Naive thymus-derived CD4-positive, alpha-beta T cell (primary cell): ENCODE data around the gene FBRSL1. TPM values are rescaled to one million over a fixed set of nuclear protein-coding genes. Genes with fewer than 3 reads are reported as not detected.

Source experiments
- ATAC-seq: fragments of 150-1000 bp; cut with Tn5 transposase; 2 replicates; pipeline ENCODE4 v1.10.0; 2021; ENCODE audit warnings: mild to moderate bottlenecking, moderate library complexity
- CTCF ChIA-PET: fragments of 350-600 bp; sonication (Branson Sonifier 250); formaldehyde crosslinking; loops from one replicate; lab custom pipeline; 2021; ENCODE audit warnings: antibody characterized with exemption; lab: Charles Lee
- POLR2A ChIA-PET: fragments of 350-600 bp; sonication (Branson Sonifier 250); formaldehyde crosslinking; loops from one replicate; lab custom pipeline; 2021; ENCODE audit warnings: antibody characterized with exemption, inconsistent platforms; lab: Charles Lee
- DNase-seq, 9 donors: peaks; one replicate each; pipeline versions ENCODE4 v3.0.0 to v3.0.0-alpha.2; 2020 to 2022; ENCODE audit warnings: mixed read lengths in 1 of 9
- H3K27ac ChIP-seq: one replicate; pipeline ENCODE4 v1.7.0; 2013; ENCODE audit warnings: mild to moderate bottlenecking, low read depth, low read length, moderate library complexity
- H3K27me3 ChIP-seq, 2 donors: one replicate each; pipeline ENCODE4 v1.7.0; 2013; ENCODE audit warnings: low read length in 2 of 2, mild to moderate bottlenecking in 2 of 2, moderate library complexity in 2 of 2; ENCODE audit not compliant: control insufficient read depth in 2 of 2, insufficient read depth in 2 of 2
- H3K36me3 ChIP-seq, 3 experiments: 1 replicate in 2 of 3; 2 replicates in 1 of 3; pipeline ENCODE4 v1.7.0; 2013; ENCODE audit warnings: low read length in 3 of 3, mild to moderate bottlenecking in 3 of 3, moderate library complexity in 1 of 3; ENCODE audit not compliant: insufficient read depth in 3 of 3, control insufficient read depth in 2 of 3
- H3K4me1 ChIP-seq, 2 donors: one replicate each; pipeline ENCODE4 v1.7.0; 2013; ENCODE audit warnings: low read length in 2 of 2, mild to moderate bottlenecking in 2 of 2, moderate library complexity in 1 of 2; ENCODE audit not compliant: control insufficient read depth in 2 of 2, insufficient read depth in 2 of 2
- H3K4me3 ChIP-seq: 2 replicates; pipeline ENCODE4 v1.7.0; 2013; ENCODE audit warnings: mild to moderate bottlenecking, low read length
- H3K9me3 ChIP-seq, 3 experiments: 1 replicate in 2 of 3; 2 replicates in 1 of 3; pipeline ENCODE4 v1.7.0; 2013; ENCODE audit warnings: low read length in 3 of 3; ENCODE audit not compliant: control insufficient read depth in 2 of 3
- H3K27ac Mint-ChIP-seq, 9 donors: one replicate each; pipeline ENCODE4 v1.8.0; 2020 to 2022; ENCODE audit warnings: mixed read lengths in 9 of 9, mild to moderate bottlenecking in 8 of 9, moderate library complexity in 5 of 9, inconsistent platforms in 2 of 9
- H3K27me3 Mint-ChIP-seq, 5 donors: one replicate each; pipeline ENCODE4 v1.8.0; 2021 to 2022; ENCODE audit warnings: mixed read lengths in 5 of 5, mild to moderate bottlenecking in 1 of 5
- H3K36me3 Mint-ChIP-seq, 5 donors: one replicate each; pipeline ENCODE4 v1.8.0; 2020 to 2022; ENCODE audit warnings: mixed read lengths in 5 of 5, mild to moderate bottlenecking in 3 of 5, inconsistent platforms in 1 of 5
- H3K4me1 Mint-ChIP-seq, 7 donors: one replicate each; pipeline ENCODE4 v1.8.0; 2020 to 2022; ENCODE audit warnings: mixed read lengths in 7 of 7, mild to moderate bottlenecking in 3 of 7, inconsistent platforms in 1 of 7
- H3K4me3 Mint-ChIP-seq, 10 donors: one replicate each; pipeline ENCODE4 v1.8.0; 2020 to 2022; ENCODE audit warnings: mild to moderate bottlenecking in 10 of 10, mixed read lengths in 10 of 10, moderate library complexity in 6 of 10, inconsistent platforms in 2 of 10
- H3K9me3 Mint-ChIP-seq, 11 donors: one replicate each; pipeline ENCODE4 v1.8.0; 2020 to 2022; ENCODE audit warnings: mixed read lengths in 11 of 11, mild to moderate bottlenecking in 4 of 11, inconsistent platforms in 1 of 11, moderate library complexity in 1 of 11
- intact Hi-C, 2 donors: fragments of 100-400 bp; cut with micrococcal nuclease; formaldehyde crosslinking; loops; one replicate each; pipeline ENCODE4 v1.15.1; 2023
- polyA plus RNA-seq, 2 donors: library from polyadenylated mRNA; unstranded; fragments of 300-500 nt; fragmentation: Illumina TruSeq; gene quantifications; one replicate each; pipeline ENCODE4 v1.2.3, GENCODE V29; 2021
- total RNA-seq, 6 experiments: library from RNA in 5 of 6; stranded (reverse) in 5 of 6; gene quantifications; 1 replicate in 5 of 6; 2 replicates in 1 of 6; pipeline ENCODE4 v1.2.3 and lab custom pipeline; 2021 to 2026

The FBRSL1 gene
- total and polyA plus RNA-seq, 7 experiments from 2014 or later = 0.77 to 105 (median 90.9) TPM

DNA sequence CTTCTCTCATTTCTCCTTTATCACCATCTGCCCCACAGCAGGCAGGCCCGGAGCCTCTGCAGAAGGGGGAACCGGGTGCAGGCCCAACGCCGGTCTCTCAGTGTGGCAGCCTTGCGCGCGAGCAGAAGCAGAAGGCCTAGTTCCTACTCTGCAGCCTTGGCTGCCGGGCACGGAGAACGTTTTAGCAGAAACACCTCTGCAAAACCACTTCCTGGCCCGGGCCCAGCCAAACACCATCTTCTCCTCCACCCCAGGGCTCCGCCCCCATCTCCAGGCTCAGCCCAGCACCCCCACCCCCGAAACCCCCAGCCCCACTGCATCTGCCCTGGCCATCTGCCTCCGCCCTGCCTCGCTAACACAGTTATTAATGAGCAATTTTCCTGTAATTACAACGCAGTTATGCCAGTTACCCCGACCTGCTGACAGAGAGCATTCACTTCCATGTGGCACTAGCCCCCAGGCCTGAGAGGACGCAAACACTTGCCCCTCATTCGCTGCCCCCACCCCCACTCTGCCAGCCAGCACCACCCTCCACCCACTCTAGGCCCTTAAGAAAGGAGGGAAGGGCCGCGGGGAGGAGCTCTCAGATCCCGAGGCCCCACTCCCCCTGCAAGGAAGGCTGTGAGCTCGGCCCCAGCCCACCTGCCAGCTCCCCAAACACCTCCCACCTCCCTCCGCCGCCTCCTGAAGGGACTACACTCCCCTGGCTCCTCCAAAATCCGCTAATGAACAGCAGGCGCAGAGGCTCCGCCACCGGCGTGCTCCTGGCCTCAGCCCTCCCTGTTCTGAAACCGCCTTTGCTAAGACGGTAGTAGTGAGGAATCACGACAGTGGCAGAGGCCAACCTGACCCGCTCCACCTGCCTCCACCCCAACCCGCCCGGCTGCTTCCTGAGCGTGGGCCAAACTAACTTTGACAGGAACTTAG, 44.7 kb upstream of the FBRSL1 start:
- intact Hi-C loops = loop anchor here (1.0 to 2.0 kb wide), 5 partner anchors 14 to 734 kb away; partner anchors contain the start of gene SFSWAP (in 1 of the 2)
- Mint-ChIP-seq H3K27ac (peak overlapping the region; percentile 98 to 100 (median 100)), H3K4me1 (peaks cover 25 to 81% (median 49%) of the 10 kb centered on the region in 7 donors), H3K36me3 (peaks cover 0 to 6% (median 5%) of the 10 kb centered on the region in 5 donors), H3K9me3 (peaks cover 0 to 8% (median 0%) of the 10 kb centered on the region in 11 donors), H3K4me3 (peak overlapping the region; percentile 84 to 97 (median 90)), H3K27me3 (peaks cover 0 to 3% (median 0%) of the 10 kb centered on the region in 5 donors)
- H3K27ac ChIP-seq = peak overlapping the region; percentile 99
- ATAC-seq (peak; percentile 83), DNase-seq (peak; percentile 61 to 89 (median 79))
- H3K9me3 ChIP-seq = no peaks in the 10 kb centered on the region
- ChIA-PET POLR2A (interaction anchor here (0.6 to 5.9 kb wide), 8 partner anchors 9 to 42 kb away, joined by 3 to 52 read pairs (median 5); no protein-coding TSS in a partner anchor), CTCF (interaction anchor here (1.1 kb wide), 1 partner anchor 72 kb away, joined by 3 read pairs; no protein-coding TSS in a partner anchor)
- no peaks in the 10 kb centered on the region for H3K36me3 ChIP-seq
- peaks cover 18 to 47% of the 10 kb centered on the region in 2 donors for H3K4me1 ChIP-seq
- H3K4me3 ChIP-seq = peak overlapping the region; percentile 61
- no peaks in the 10 kb centered on the region for H3K27me3 ChIP-seq

- Histone ChIP-seq H3K4me1 (peaks cover 18 to 47% of the 10 kb centered on the region in 2 donors), H3K27ac (peak overlapping the region; percentile 99), H3K9me3 (no peaks in the 10 kb centered on the region), H3K4me3 (peak overlapping the region; percentile 61), H3K36me3 (no peaks in the 10 kb centered on the region), H3K27me3 (no peaks in the 10 kb centered on the region)
- Mint-ChIP-seq H3K4me1 (peaks cover 21 to 74% (median 46%) of the 10 kb centered on the region in 7 donors), H3K9me3 (peaks cover 0 to 8% (median 0%) of the 10 kb centered on the region in 11 donors), H3K27me3 (peaks cover 0 to 3% (median 0%) of the 10 kb centered on the region in 5 donors), H3K27ac (peak overlapping the region; percentile 98 to 100 (median 100)), H3K4me3 (peak overlapping the region; percentile 66 to 97 (median 90)), H3K36me3 (peaks cover 0 to 6% (median 5%) of the 10 kb centered on the region in 5 donors)
- intact Hi-C loops = loop anchor here (1.0 to 2.0 kb wide), 6 partner anchors 15 to 735 kb away; partner anchors contain the start of gene SFSWAP (in 1 of the 2)
- ATAC-seq (peak; percentile 72), DNase-seq (peak; percentile 34 to 76 (median 64))
- CTCF ChIA-PET = interaction anchor here (1.1 kb wide), 2 partner anchors 8 to 71 kb away, joined by 3 read pairs; no protein-coding TSS in a partner anchor
- POLR2A ChIA-PET = interaction anchor here (0.5 to 5.9 kb wide), 12 partner anchors 7 to 46 kb away, joined by 3 to 52 read pairs (median 4); no protein-coding TSS in a partner anchor
These were observed 43.9 kb upstream of the FBRSL1 start for GRCh38 chr12:132445884-132446632.

GRCh38 chr12:132446633-132447326, 43.2 kb upstream of the FBRSL1 start:
- no peaks in the 10 kb centered on the region for H3K9me3 ChIP-seq
- Mint-ChIP-seq H3K36me3 (peaks cover 0 to 6% (median 5%) of the 10 kb centered on the region in 5 donors), H3K9me3 (peaks cover 0 to 8% (median 0%) of the 10 kb centered on the region in 11 donors), H3K27me3 (peaks cover 0 to 3% (median 0%) of the 10 kb centered on the region in 5 donors), H3K4me3 (peak overlapping the region in 7 of 10 donors; percentile 86 to 97 (median 94)), H3K4me1 (peaks cover 19 to 71% (median 46%) of the 10 kb centered on the region in 7 donors), H3K27ac (peak overlapping the region; percentile 98 to 100 (median 100))
- H3K27me3 ChIP-seq = no peaks in the 10 kb centered on the region
- H3K27ac ChIP-seq = peak overlapping the region; percentile 99
- ChIA-PET CTCF (interaction anchor here (0.9 to 1.4 kb wide), 5 partner anchors 9 to 77 kb away, joined by 3 to 5 read pairs (median 3); no protein-coding TSS in a partner anchor), POLR2A (interaction anchor here (0.6 to 5.9 kb wide), 7 partner anchors 8 to 45 kb away, joined by 3 to 52 read pairs (median 4); no protein-coding TSS in a partner anchor)
- DNase-seq = no peak
- ATAC-seq = no peak
- no peaks in the 10 kb centered on the region for H3K36me3 ChIP-seq
- H3K4me3 ChIP-seq = no peak overlapping the region
- H3K4me1 ChIP-seq = peaks cover 18 to 47% of the 10 kb centered on the region in 2 donors
- intact Hi-C loops = loop anchor here in 1 of 2 donors (1.0 kb wide), 1 partner anchor 28 kb away; no protein-coding TSS in a partner anchor

- no peak for DNase-seq
- ATAC-seq = no peak
- ChIA-PET POLR2A (interaction anchor here (0.6 to 5.9 kb wide), 7 partner anchors 9 to 44 kb away, joined by 3 to 52 read pairs (median 4); no protein-coding TSS in a partner anchor), CTCF (interaction anchor here (0.9 to 1.4 kb wide), 7 partner anchors 8 to 76 kb away, joined by 3 to 5 read pairs (median 4); no protein-coding TSS in a partner anchor)
- H3K4me3 Mint-ChIP-seq = peak overlapping the region in 2 of 10 donors; percentile 4 to 13
- peaks cover 0 to 8% (median 0%) of the 10 kb centered on the region in 11 donors for H3K9me3 Mint-ChIP-seq
- peak overlapping the region; percentile 99 for H3K27ac ChIP-seq
- peak overlapping the region in 6 of 9 donors; percentile 77 to 100 (median 96) for H3K27ac Mint-ChIP-seq
- H3K9me3 ChIP-seq = no peaks in the 10 kb centered on the region
- H3K27me3 ChIP-seq = no peaks in the 10 kb centered on the region
- no peaks in the 10 kb centered on the region for H3K36me3 ChIP-seq
- peaks cover 24 to 71% (median 46%) of the 10 kb centered on the region in 7 donors for H3K4me1 Mint-ChIP-seq
- intact Hi-C loops = no loop called here
- peaks cover 0 to 6% (median 5%) of the 10 kb centered on the region in 5 donors for H3K36me3 Mint-ChIP-seq
- no peak overlapping the region for H3K4me3 ChIP-seq
- peaks cover 0 to 3% (median 0%) of the 10 kb centered on the region in 5 donors for H3K27me3 Mint-ChIP-seq
- H3K4me1 ChIP-seq = peaks cover 18 to 47% of the 10 kb centered on the region in 2 donors
These were observed 42.6 kb upstream of the FBRSL1 start for GRCh38 chr12:132447327-132447720.

GRCh38 chr12:132447731-132448462, 42.1 kb upstream of the FBRSL1 start:
- DNase-seq (peak in 1 of 9 donors; percentile 35), ATAC-seq (no peak)
- peaks cover 29 to 72% (median 46%) of the 10 kb centered on the region in 7 donors for H3K4me1 Mint-ChIP-seq
- ChIA-PET POLR2A (interaction anchor here (0.6 to 5.9 kb wide), 11 partner anchors 9 to 44 kb away, joined by 3 to 52 read pairs (median 4); no protein-coding TSS in a partner anchor), CTCF (interaction anchor here (0.9 to 1.4 kb wide), 6 partner anchors 8 to 76 kb away, joined by 3 to 5 read pairs (median 4); no protein-coding TSS in a partner anchor)
- Histone ChIP-seq H3K27ac (peak overlapping the region; percentile 52), H3K9me3 (no peaks in the 10 kb centered on the region), H3K36me3 (no peaks in the 10 kb centered on the region), H3K4me1 (peaks cover 18 to 46% of the 10 kb centered on the region in 2 donors), H3K27me3 (no peaks in the 10 kb centered on the region), H3K4me3 (no peak overlapping the region)
- H3K27me3 Mint-ChIP-seq = peaks cover 0 to 3% (median 0%) of the 10 kb centered on the region in 5 donors
- intact Hi-C loops = no loop called here
- peaks cover 0 to 8% (median 0%) of the 10 kb centered on the region in 11 donors for H3K9me3 Mint-ChIP-seq
- H3K36me3 Mint-ChIP-seq = peaks cover 0 to 6% (median 5%) of the 10 kb centered on the region in 5 donors
- H3K27ac Mint-ChIP-seq = peak overlapping the region in 7 of 9 donors; percentile 24 to 100 (median 84)
- peak overlapping the region in 2 of 10 donors; percentile 18 to 22 for H3K4me3 Mint-ChIP-seq
